Testis (tissue), 3 donors: Measurements from ENCODE around the gene KIF1A. TPM values are rescaled to one million over a fixed set of nuclear protein-coding genes. Genes with fewer than 3 reads are reported as not detected.

ENCODE experiments used
- DNase-seq: peaks from one replicate; pipeline ENCODE4 v3.0.0-alpha.2; 2019
- H3K27ac ChIP-seq, 2 donors: fragments of 200-600 bp; sonication (generic); one replicate each; pipeline ENCODE4 v1.5.1; 2019
- H3K27me3 ChIP-seq: fragments of 200-600 bp; sonication (generic); one replicate; pipeline ENCODE4 v1.5.1; 2019
- H3K36me3 ChIP-seq: fragments of 200-600 bp; sonication (generic); one replicate; pipeline ENCODE4 v1.5.1; 2017; ENCODE audit warnings: low read depth; ENCODE audit errors: missing control alignments
- H3K4me1 ChIP-seq: fragments of 200-600 bp; sonication (generic); one replicate; pipeline ENCODE4 v1.5.1; 2019
- H3K4me3 ChIP-seq, 2 donors: fragments of 200-600 bp; sonication (generic); one replicate each; pipeline ENCODE4 v1.5.1; 2017 to 2019
- H3K9me3 ChIP-seq: fragments of 200-600 bp; sonication (generic); one replicate; pipeline ENCODE4 v1.5.1; 2017
- POLR2A ChIP-seq: fragments of 450-650 bp; IDR thresholded peaks from one replicate; pipeline ENCODE4 v1.6.1; 2017; ENCODE audit warnings: antibody characterized with exemption, mild to moderate bottlenecking, moderate library complexity
- WGBS, 2 donors: methylation state at CpG; one replicate each; pipeline ENCODE4 v1.1.5; 2018; 5-methylcytosine and 5-hydroxymethylcytosine counted together
- intact Hi-C: fragments of 100-400 bp; cut with DNase I; formaldehyde crosslinking; loops from one replicate; pipeline ENCODE4 v1.15.1; 2023; ENCODE audit warnings: low total_unique reads
- polyA plus RNA-seq: library from polyadenylated mRNA; stranded (reverse); fragments of 350-450 nt; fragmentation: Illumina TruSeq; extraction: RNeasy Lipid Tissue Mini Kit (QIAGEN cat#74804); gene quantifications from one replicate; pipeline ENCODE4 v1.2.3, GENCODE V29; 2014; ENCODE audit warnings: low read depth, low replicate concordance; ENCODE audit not compliant: insufficient read depth
- total RNA-seq, 2 donors: library from RNA; depleted of rRNA; stranded (reverse); fragments of >200 nt; gene quantifications; one replicate each; pipeline ENCODE4 v1.2.3, GENCODE V29; 2016
- TF ChIP-seq, protein P1 (sequence below), 3 experiments: fragments of 450-650 bp in 2 of 3; fragments of 200-600 bp in 1 of 3; sonication (generic) in 1 of 3; IDR thresholded peaks; one replicate each; pipeline ENCODE4 v1.5.1; 2016 to 2019; ENCODE audit warnings: antibody characterized with exemption in 3 of 3, mild to moderate bottlenecking in 2 of 3, moderate library complexity in 1 of 3

The KIF1A gene
- total and polyA plus RNA-seq, 3 donors from 2014 or later: 33.5 to 42.1 (median 37.0) TPM

DNA sequence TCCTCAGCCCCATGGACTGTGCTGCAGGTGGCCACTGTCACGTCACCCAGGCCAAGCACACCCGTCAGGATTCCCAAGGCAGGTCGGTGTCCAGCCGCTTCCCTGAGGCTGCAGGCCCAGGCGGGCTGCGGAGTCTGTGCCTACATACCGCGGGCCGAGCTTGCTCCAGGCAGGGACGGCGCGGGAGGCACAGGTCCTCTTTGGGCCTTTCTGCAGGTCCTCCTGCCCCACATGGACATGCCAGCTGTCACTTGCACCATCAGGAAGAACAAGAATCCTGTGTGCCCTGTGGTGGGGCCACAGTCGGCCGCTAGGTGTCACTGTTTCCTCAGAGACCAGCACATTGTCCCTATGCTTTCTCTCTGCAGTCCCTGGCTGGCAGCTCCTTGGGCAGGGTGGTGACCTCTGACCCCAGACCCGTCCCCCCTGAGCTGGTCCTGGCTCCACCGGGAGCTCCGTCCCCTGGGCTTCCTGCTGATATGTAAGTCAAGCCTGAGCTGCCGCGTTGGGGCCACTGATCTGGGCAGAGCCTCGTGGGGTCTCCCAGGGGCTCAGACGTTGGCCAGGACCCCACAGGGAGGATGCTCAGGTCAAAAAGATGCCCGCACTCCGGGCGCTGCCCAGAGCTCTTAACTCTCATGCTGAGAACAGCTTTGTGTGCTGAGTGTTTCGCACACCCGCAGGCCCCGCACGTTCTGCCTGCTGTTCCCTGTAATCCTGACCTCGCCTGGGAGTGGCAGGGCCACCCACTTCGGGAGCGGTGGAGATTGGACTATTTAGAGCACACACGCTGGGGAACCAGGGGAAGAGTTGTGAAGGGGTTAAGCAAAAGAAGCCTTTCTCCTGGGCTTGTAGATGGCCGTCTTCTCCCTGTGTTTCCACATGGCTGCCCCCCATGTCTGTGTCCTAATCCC is 31.3 kb upstream of the KIF1A start:
- Histone ChIP-seq H3K4me3 (no peak overlapping the region), H3K27me3 (no peaks in the 10 kb centered on the region), H3K4me1 (no peaks in the 10 kb centered on the region), H3K27ac (no peak overlapping the region), H3K36me3 (no peaks in the 10 kb centered on the region), H3K9me3 (no peaks in the 10 kb centered on the region)
- DNase-seq: peak; percentile 91
- WGBS, 2 donors: 45 to 47% methylated on average over 21 to 33 of the region's 33 CpGs
- intact Hi-C loops: no loop called here
- TF ChIP-seq, protein P1, sequence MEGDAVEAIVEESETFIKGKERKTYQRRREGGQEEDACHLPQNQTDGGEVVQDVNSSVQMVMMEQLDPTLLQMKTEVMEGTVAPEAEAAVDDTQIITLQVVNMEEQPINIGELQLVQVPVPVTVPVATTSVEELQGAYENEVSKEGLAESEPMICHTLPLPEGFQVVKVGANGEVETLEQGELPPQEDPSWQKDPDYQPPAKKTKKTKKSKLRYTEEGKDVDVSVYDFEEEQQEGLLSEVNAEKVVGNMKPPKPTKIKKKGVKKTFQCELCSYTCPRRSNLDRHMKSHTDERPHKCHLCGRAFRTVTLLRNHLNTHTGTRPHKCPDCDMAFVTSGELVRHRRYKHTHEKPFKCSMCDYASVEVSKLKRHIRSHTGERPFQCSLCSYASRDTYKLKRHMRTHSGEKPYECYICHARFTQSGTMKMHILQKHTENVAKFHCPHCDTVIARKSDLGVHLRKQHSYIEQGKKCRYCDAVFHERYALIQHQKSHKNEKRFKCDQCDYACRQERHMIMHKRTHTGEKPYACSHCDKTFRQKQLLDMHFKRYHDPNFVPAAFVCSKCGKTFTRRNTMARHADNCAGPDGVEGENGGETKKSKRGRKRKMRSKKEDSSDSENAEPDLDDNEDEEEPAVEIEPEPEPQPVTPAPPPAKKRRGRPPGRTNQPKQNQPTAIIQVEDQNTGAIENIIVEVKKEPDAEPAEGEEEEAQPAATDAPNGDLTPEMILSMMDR (IDR thresholded peaks at IDR 0.05): peak; percentile 89 to 91 (median 91)
- no peak for TF ChIP-seq POLR2A

DNA sequence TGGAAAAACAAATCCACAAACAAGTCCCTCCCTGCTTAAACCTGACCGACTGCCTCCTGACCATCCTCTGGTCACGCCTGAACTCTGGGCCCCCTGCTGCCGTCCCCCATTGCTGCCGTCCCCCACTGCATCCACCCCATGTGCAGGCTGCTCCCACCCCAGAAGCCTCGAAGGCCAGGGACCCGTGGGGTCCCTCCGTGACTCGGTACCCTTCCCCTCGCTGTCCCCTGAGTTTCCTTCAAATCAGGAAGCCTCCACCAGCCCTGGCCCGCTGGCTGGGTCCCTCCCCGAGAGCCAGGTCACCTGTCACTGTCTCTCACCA is 30.7 kb upstream of the KIF1A start:
- H3K36me3 ChIP-seq: no peaks in the 10 kb centered on the region
- no peak overlapping the region for H3K27ac ChIP-seq
- H3K4me3 ChIP-seq: no peak overlapping the region
- H3K27me3 ChIP-seq: no peaks in the 10 kb centered on the region
- no peaks in the 10 kb centered on the region for H3K9me3 ChIP-seq
- WGBS, 2 donors: 81 to 84% methylated on average over 11 of the region's 11 CpGs
- intact Hi-C loops: no loop called here
- no peak for DNase-seq
- TF ChIP-seq, protein P1 (IDR thresholded peaks at IDR 0.05): no peak
- TF ChIP-seq POLR2A: no peak
- H3K4me1 ChIP-seq: no peaks in the 10 kb centered on the region

DNA sequence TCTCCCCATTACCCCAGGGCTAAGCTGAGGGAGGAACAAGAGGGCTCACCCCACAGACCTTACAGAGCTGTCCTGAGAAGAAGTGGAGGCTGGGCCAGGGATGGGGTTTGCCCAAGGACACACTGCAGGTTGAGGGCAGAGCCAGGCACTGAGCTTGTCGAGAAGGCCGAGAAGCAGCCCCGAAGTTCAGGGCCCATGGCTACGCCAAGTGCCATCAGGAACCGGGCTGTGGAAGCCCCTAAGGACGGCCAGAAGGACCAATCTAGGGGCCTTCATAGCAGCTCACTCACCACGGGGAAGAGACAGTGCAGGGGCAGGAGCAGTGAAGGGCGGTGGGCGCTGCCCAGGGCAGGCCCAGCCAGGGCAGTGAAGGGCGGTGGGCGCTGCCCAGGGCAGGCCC is 30.0 kb upstream of the KIF1A start:
- Histone ChIP-seq H3K4me3 (no peak overlapping the region), H3K27me3 (no peaks in the 10 kb centered on the region), H3K4me1 (no peaks in the 10 kb centered on the region), H3K27ac (no peak overlapping the region), H3K36me3 (no peaks in the 10 kb centered on the region), H3K9me3 (no peaks in the 10 kb centered on the region)
- no peak for DNase-seq
- WGBS, 2 donors: 90 to 91% methylated on average over 9 to 11 of the region's 11 CpGs
- intact Hi-C loops: no loop called here
- TF ChIP-seq POLR2A: no peak
- TF ChIP-seq, protein P1 (IDR thresholded peaks at IDR 0.05): no peak

DNA sequence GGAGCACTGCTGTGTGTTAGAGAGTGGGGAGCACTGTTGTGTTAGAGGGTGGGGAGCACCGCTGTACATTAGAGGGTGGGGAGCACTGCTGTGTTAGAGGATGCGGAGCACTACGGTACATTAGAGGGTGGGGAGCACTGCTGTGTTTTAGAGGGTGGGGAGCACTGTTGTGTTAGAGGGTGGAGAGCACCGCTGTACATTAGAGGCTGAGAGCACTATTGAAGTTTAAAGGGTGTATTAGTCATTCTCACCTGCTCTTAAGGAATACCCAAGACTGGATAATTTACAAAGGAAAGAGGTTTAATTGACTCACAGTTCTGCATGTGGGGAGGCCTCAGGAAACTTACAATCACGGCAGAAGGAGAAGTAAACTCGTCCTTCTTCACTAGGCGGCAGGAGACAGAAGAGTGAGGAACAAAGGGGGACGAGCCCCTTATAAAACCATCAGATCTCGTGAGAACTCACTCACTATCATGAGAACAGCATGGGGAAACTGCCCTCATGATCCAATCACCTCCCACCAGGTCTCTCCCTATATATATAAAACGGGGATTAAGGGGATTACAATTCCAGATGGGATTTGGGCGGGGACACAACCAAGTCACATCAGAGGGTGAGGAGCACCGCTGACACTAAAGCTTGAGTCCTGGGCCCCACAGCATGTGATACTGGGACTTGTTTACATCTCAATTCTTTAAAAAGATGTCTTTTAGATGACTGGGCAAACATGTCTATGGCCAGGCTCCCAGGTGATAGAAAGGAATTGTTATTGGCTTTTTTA is 29.1 kb upstream of the KIF1A start:
- Histone ChIP-seq H3K27me3 (no peaks in the 10 kb centered on the region), H3K4me3 (no peak overlapping the region), H3K4me1 (no peaks in the 10 kb centered on the region), H3K36me3 (no peaks in the 10 kb centered on the region), H3K27ac (no peak overlapping the region), H3K9me3 (no peaks in the 10 kb centered on the region)
- 85% methylated on average over 12 of the region's 12 CpGs for WGBS, 2 donors
- DNase-seq: no peak
- TF ChIP-seq, protein P1 (IDR thresholded peaks at IDR 0.05): no peak
- no peak for TF ChIP-seq POLR2A
- intact Hi-C loops: no loop called here
